Lower leg skin (tissue), 3 donors: ENCODE results near the gene LIG4.

Experiments
- CTCF ChIP-seq, 3 donors: fragments of 450-650 bp; IDR thresholded peaks; one replicate each; pipeline ENCODE4 v1.5.1; 2016; ENCODE audit warnings: antibody characterized with exemption in 3 of 3, mild to moderate bottlenecking in 3 of 3, moderate library complexity in 2 of 3
- POLR2A ChIP-seq, 2 donors: fragments of 450-650 bp; IDR thresholded peaks; one replicate each; pipeline ENCODE4 v1.6.1; 2016 to 2017; ENCODE audit warnings: antibody characterized with exemption in 2 of 2, mild to moderate bottlenecking in 1 of 2, moderate library complexity in 1 of 2

GRCh38 chr13:108213946-108214345 lies 1.4 kb downstream of the LIG4 start:
- TF ChIP-seq CTCF (IDR thresholded peaks at IDR 0.05) (no peak), POLR2A (IDR thresholded peaks at IDR 0.05) (no peak)
